Mesendoderm (in vitro differentiated cells): Measurements from ENCODE around the gene EVPL.
A peak's percentile ranks its signal among the peaks of the same experiment; 100 is the strongest.

Experiments
- DNase-seq: peaks from one replicate; pipeline ENCODE4 v3.0.0; 2013
- H2AK5ac ChIP-seq: 2 replicates; pipeline ENCODE4 v1.6.1; 2013; ENCODE audit warnings: low read length, inconsistent platforms
- H2BK120ac ChIP-seq: 2 replicates; pipeline ENCODE4 v1.6.1; 2013; ENCODE audit warnings: low read depth, mild to moderate bottlenecking, low read length, moderate library complexity, mixed read lengths
- H2BK15ac ChIP-seq: replicated peaks from 2 replicates; pipeline ENCODE4 v1.6.1; 2013; ENCODE audit warnings: low read depth, mild to moderate bottlenecking, moderate library complexity
- H2BK5ac ChIP-seq: 2 replicates; pipeline ENCODE4 v1.6.1; 2013; ENCODE audit warnings: low read length, inconsistent platforms
- H3K18ac ChIP-seq: 2 replicates; pipeline ENCODE4 v1.6.1; 2013; ENCODE audit warnings: mild to moderate bottlenecking, low read length, mixed read lengths
- H3K23ac ChIP-seq: one replicate; pipeline ENCODE4 v1.6.1; 2013; ENCODE audit warnings: low read length
- H3K27ac ChIP-seq: 2 replicates; pipeline ENCODE4 v1.5.1; 2013; ENCODE audit warnings: low read depth, mild to moderate bottlenecking, inconsistent platforms, low read length, moderate library complexity
- H3K27me3 ChIP-seq: 2 replicates; pipeline ENCODE4 v1.6.1; 2013; ENCODE audit warnings: low read length, control low read depth, mild to moderate bottlenecking, inconsistent platforms; ENCODE audit not compliant: insufficient read depth, poor library complexity
- H3K36me3 ChIP-seq: 2 replicates; pipeline ENCODE4 v1.6.1; 2013; ENCODE audit warnings: low read length, inconsistent platforms; ENCODE audit not compliant: control insufficient read depth, insufficient read depth
- H3K4ac ChIP-seq: one replicate; pipeline ENCODE4 v1.6.1; 2013; ENCODE audit warnings: low read depth, mild to moderate bottlenecking, low read length, moderate library complexity
- H3K4me1 ChIP-seq: 2 replicates; pipeline ENCODE4 v1.6.1; 2013; ENCODE audit warnings: low read depth, low read length, inconsistent platforms; ENCODE audit not compliant: control insufficient read depth
- H3K4me2 ChIP-seq: 2 replicates; pipeline ENCODE4 v1.6.1; 2013; ENCODE audit warnings: low read length
- H3K4me3 ChIP-seq: 2 replicates; pipeline ENCODE4 v1.5.1; 2013; ENCODE audit warnings: mild to moderate bottlenecking, low read length
- H3K56ac ChIP-seq: one replicate; pipeline ENCODE4 v1.6.1; 2013; ENCODE audit warnings: low read length
- H3K79me1 ChIP-seq: 2 replicates; pipeline ENCODE4 v1.6.1; 2013; ENCODE audit warnings: low read length, inconsistent platforms
- H3K79me2 ChIP-seq: 2 replicates; pipeline ENCODE4 v1.6.1; 2013; ENCODE audit warnings: mild to moderate bottlenecking, low read length; ENCODE audit not compliant: control insufficient read depth, insufficient read depth
- H3K9ac ChIP-seq: 2 replicates; pipeline ENCODE4 v1.6.1; 2013; ENCODE audit warnings: low read length, inconsistent platforms
- H4K5ac ChIP-seq: one replicate; pipeline ENCODE4 v1.6.1; 2013; ENCODE audit warnings: low read length
- H4K8ac ChIP-seq: one replicate; pipeline ENCODE4 v1.6.1; 2013; ENCODE audit warnings: low read depth, mild to moderate bottlenecking, control low read depth, low read length, moderate library complexity
- WGBS: extraction: QIAGEN DNeasy Blood & Tissue Kit; methylation state at CpG from one replicate; pipeline ENCODE4 v1.1.7; 2013; ENCODE audit warnings: low lambda C conversion rate, missing lambda C conversion rate; ENCODE audit not compliant: insufficient coverage; ENCODE audit errors: extremely low coverage; 5-methylcytosine and 5-hydroxymethylcytosine counted together

EVPL gene

DNA sequence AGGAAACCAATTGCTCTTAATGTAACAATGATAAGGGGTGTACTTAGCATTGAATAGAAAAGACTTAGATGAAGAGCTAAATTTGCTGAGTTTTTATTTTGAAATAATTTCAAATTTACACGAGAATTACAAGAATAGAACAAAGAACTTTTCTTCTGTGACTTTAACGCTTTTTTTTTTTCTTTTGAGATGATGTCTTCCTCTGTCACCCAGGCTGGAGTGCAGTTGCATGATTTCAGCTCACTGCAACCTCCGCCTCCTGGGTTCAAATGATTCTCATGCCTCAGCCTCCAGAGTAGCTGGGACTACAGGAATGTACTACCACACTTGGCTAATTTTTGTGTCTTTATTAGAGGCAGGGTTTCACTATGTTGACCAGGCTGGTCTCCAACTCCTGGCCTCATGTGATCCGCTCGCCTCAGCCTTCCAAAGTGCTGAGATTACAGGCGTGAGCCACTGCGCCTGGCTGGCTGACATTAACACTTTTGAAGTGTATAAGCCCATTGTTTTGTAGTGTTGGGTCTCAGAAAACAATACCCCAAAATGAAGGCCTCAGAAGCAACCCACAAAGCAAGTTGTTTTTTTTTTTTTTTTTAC is 46.0 kb downstream of the EVPL start:
- H2BK120ac ChIP-seq: peak overlapping the region; percentile 17

GRCh38 chr17:75980188-75981018 is 46.7 kb downstream of the EVPL start:
- no peak overlapping the region for H4K5ac ChIP-seq
- no peak overlapping the region for H3K4me3 ChIP-seq
- peak overlapping the region; percentile 100 for H3K27ac ChIP-seq
- no peak overlapping the region for H2BK120ac ChIP-seq
- peak overlapping the region; percentile 27 for H2AK5ac ChIP-seq
- no peak overlapping the region for H3K23ac ChIP-seq
- peak overlapping the region; percentile 96 for H3K18ac ChIP-seq
- H3K36me3 ChIP-seq: no peaks in the 10 kb centered on the region
- peak overlapping the region; percentile 82 for H3K9ac ChIP-seq
- no peak for DNase-seq
- peak overlapping the region; percentile 89 for H3K4ac ChIP-seq
- H3K56ac ChIP-seq: peak overlapping the region; percentile 95
- no peak overlapping the region for H2BK15ac ChIP-seq
- no CpG with 5 or more reads among the region's 18 CpGs for WGBS
- no peak overlapping the region for H4K8ac ChIP-seq
- peaks cover 11% of the 10 kb centered on the region for H3K4me1 ChIP-seq
- peaks cover 4% of the 10 kb centered on the region for H3K79me1 ChIP-seq
- no peak overlapping the region for H2BK5ac ChIP-seq
- H3K4me2 ChIP-seq: peak overlapping the region; percentile 70
- no peaks in the 10 kb centered on the region for H3K27me3 ChIP-seq
- peaks cover 13% of the 10 kb centered on the region for H3K79me2 ChIP-seq

More for the DNA sequence above, 46.0 kb downstream of the EVPL start:
- peak overlapping the region; percentile 50 for H3K56ac ChIP-seq
- H3K27ac ChIP-seq: peak overlapping the region; percentile 19
- H2BK5ac ChIP-seq: peak overlapping the region; percentile 62
- H3K4me2 ChIP-seq: no peak overlapping the region
- H3K23ac ChIP-seq: no peak overlapping the region
- no CpG with 5 or more reads among the region's 7 CpGs for WGBS
- H3K27me3 ChIP-seq: no peaks in the 10 kb centered on the region
- H4K8ac ChIP-seq: no peak overlapping the region
- no peak overlapping the region for H3K4me3 ChIP-seq
- H3K4me1 ChIP-seq: peaks cover 11% of the 10 kb centered on the region
- H3K9ac ChIP-seq: peak overlapping the region; percentile 9
- no peak for DNase-seq
- no peak overlapping the region for H3K18ac ChIP-seq
- H3K36me3 ChIP-seq: no peaks in the 10 kb centered on the region
- no peak overlapping the region for H2AK5ac ChIP-seq
- H3K79me1 ChIP-seq: peaks cover 4% of the 10 kb centered on the region
- no peak overlapping the region for H4K5ac ChIP-seq
- no peak overlapping the region for H2BK15ac ChIP-seq
- peak overlapping the region; percentile 79 for H3K4ac ChIP-seq
- H3K79me2 ChIP-seq: peaks cover 11% of the 10 kb centered on the region

- Histone ChIP-seq H3K36me3 (no peaks in the 10 kb centered on the region), H2BK15ac (no peak overlapping the region), H4K8ac (peak overlapping the region; percentile 98), H2BK5ac (peak overlapping the region; percentile 64), H2BK120ac (no peak overlapping the region), H3K27ac (peak overlapping the region; percentile 100), H3K9ac (peak overlapping the region; percentile 82), H3K23ac (peak overlapping the region; percentile 98), H3K4me3 (peak overlapping the region; percentile 64), H3K4ac (peak overlapping the region; percentile 89), H2AK5ac (peak overlapping the region; percentile 27), H3K79me1 (peaks cover 4% of the 10 kb centered on the region), H3K79me2 (peaks cover 13% of the 10 kb centered on the region), H3K4me2 (peak overlapping the region; percentile 70), H3K4me1 (peaks cover 11% of the 10 kb centered on the region), H3K56ac (peak overlapping the region; percentile 95), H3K27me3 (no peaks in the 10 kb centered on the region), H3K18ac (peak overlapping the region; percentile 96), H4K5ac (peak overlapping the region; percentile 44)
- WGBS: no CpG with 5 or more reads among the region's 19 CpGs
- DNase-seq: no peak
Observed at GRCh38 chr17:75979705-75980187, 47.4 kb downstream of the EVPL start.

DNA sequence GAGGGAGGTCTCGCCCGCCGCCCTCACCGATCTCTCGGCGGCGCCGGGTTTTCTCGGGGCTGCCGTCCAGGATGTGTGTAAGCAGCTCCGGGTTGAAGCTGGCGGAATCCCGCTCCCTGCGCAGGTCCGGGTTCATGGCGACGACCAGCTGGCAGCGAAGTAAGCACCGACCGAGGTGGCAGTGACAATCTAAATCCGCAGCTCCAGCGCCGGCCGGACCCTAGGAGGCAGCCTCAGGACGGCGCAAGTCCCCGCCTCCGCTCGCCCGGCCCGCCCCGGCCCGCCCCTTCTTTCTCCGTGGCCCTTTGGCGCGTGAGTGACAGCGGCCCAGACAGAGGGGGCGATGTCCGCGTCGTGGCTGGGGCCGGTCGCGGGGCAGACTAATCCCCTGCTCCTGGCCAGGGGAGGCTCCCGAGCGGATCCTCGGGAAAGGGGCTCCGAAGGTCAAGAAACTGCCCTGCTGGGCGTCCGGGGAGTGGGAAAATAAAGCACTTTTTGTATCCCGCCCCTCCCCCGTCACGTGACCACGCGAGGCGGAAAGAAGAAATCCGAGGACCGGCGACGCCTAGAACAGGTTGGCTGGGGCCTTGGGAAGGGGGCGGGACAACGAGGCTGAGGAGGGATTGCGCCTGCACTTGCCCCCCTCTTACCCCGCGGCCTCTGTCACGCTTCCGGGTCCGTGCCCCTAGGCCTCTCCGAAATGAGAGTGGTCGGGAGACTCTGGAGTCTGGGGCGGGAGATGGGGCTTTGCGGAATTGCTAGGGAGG is 48.0 kb downstream of the EVPL start, which contains the start of the genes ACOX1 and TEN1:
ACOX1 (minus strand) TSS at position 229 of the 767 bp plus-strand sequence; CDS start at position 136, 93 bp downstream.
TEN1 (plus strand) TSS at position 303 of the 767 bp plus-strand sequence. CDS start 6,953 bp downstream, outside the sequence.
- peak within 1 kb of the TSS; percentile 98 for H4K8ac ChIP-seq
- peak within 1 kb of the TSS; percentile 98 for H3K23ac ChIP-seq
- peak within 1 kb of the TSS; percentile 90 for H2BK5ac ChIP-seq
- H3K79me1 ChIP-seq: peaks cover 4% of the 10 kb centered on the region
- peak within 1 kb of the TSS; percentile 67 for H3K4me3 ChIP-seq
- H3K18ac ChIP-seq: peak within 1 kb of the TSS; percentile 97
- no peaks in the 10 kb centered on the region for H3K36me3 ChIP-seq
- peak within 1 kb of the TSS; percentile 82 for H3K9ac ChIP-seq
- DNase-seq: peak; percentile 99
- WGBS: no CpG with 5 or more reads among the region's 72 CpGs
- H2BK120ac ChIP-seq: no peak within 1 kb of the TSS
- peak within 1 kb of the TSS; percentile 40 for H2AK5ac ChIP-seq
- peaks cover 9% of the 10 kb centered on the region for H3K4me1 ChIP-seq
- H3K56ac ChIP-seq: peak within 1 kb of the TSS; percentile 95
- H3K27me3 ChIP-seq: no peaks in the 10 kb centered on the region
- peak within 1 kb of the TSS; percentile 44 for H4K5ac ChIP-seq
- H3K4ac ChIP-seq: peak within 1 kb of the TSS; percentile 93
- H3K79me2 ChIP-seq: peaks cover 13% of the 10 kb centered on the region
- peak within 1 kb of the TSS; percentile 70 for H3K4me2 ChIP-seq
- no peak within 1 kb of the TSS for H2BK15ac ChIP-seq
- H3K27ac ChIP-seq: peak within 1 kb of the TSS; percentile 100

GRCh38 chr17:75976175-75976848 is 50.8 kb downstream of the EVPL start:
- Histone ChIP-seq H3K23ac (no peak overlapping the region), H3K4me2 (peak overlapping the region; percentile 32), H3K9ac (peak overlapping the region; percentile 28), H3K18ac (no peak overlapping the region), H3K79me1 (peaks cover 9% of the 10 kb centered on the region), H3K79me2 (peaks cover 16% of the 10 kb centered on the region), H3K56ac (no peak overlapping the region), H2AK5ac (no peak overlapping the region), H3K27me3 (no peaks in the 10 kb centered on the region), H4K5ac (no peak overlapping the region), H2BK15ac (no peak overlapping the region), H2BK5ac (no peak overlapping the region), H3K36me3 (no peaks in the 10 kb centered on the region), H4K8ac (no peak overlapping the region), H3K4me3 (no peak overlapping the region), H3K4ac (no peak overlapping the region), H2BK120ac (no peak overlapping the region), H3K27ac (no peak overlapping the region), H3K4me1 (no peaks in the 10 kb centered on the region)
- DNase-seq: no peak
- WGBS: 100% methylated on average over 1 of the region's 9 CpGs
